PC-3 (cell line): ENCODE data around the gene LILRB2. TPM values are rescaled to one million over a fixed set of nuclear protein-coding genes. Genes with fewer than 3 reads are reported as not detected.

Experiments
- ATAC-seq: fragments of 200-7000 bp; cut with Tn5 transposase; 2 replicates; pipeline ENCODE4 v1.9.1; 2020; ENCODE audit warnings: mild to moderate bottlenecking, moderate library complexity
- BruUV-seq: library from RNA; stranded (reverse); fragments of 400-500 nt; replicated peaks from 2 replicates; lab custom pipeline; 2021; lab: Mats Ljungman, UMichigan
- CTCF ChIA-PET: fragments of 300-600 bp; sonication (Branson Sonifier 250); formaldehyde crosslinking; loops from one replicate; lab custom pipeline; 2022; ENCODE audit warnings: antibody characterized with exemption; lab: Charles Lee
- POLR2A ChIA-PET: fragments of 300-600 bp; sonication (Branson Sonifier 250); formaldehyde crosslinking; loops from one replicate; lab custom pipeline; 2022; ENCODE audit warnings: antibody characterized with exemption; ENCODE audit not compliant: unreplicated experiment; lab: Charles Lee
- DNase-seq: peaks from one replicate; pipeline ENCODE4 v3.0.0-alpha.2; 2015
- H2AFZ ChIP-seq: fragments of 300-600 bp; sonication (generic); 2 replicates; pipeline ENCODE4 v1.6.0; 2016; ENCODE audit warnings: antibody characterized with exemption, low read length
- H3F3A ChIP-seq: fragments of 300-600 bp; sonication (generic); one replicate; pipeline ENCODE4 v1.6.0; 2017; ENCODE audit warnings: antibody characterized with exemption, low read length, control low read depth, mild to moderate bottlenecking; ENCODE audit not compliant: unreplicated experiment
- H3K27ac ChIP-seq: fragments of 300-600 bp; sonication (generic); 2 replicates; pipeline ENCODE4 v1.5.1; 2016; ENCODE audit warnings: mild to moderate bottlenecking, low read length
- H3K27me3 ChIP-seq: fragments of 300-600 bp; sonication (generic); 2 replicates; pipeline ENCODE4 v1.6.1; 2016; ENCODE audit warnings: low read length, mixed read lengths
- H3K36me3 ChIP-seq: fragments of 300-600 bp; sonication (generic); 2 replicates; pipeline ENCODE4 v1.6.1; 2016; ENCODE audit warnings: low read depth, mixed run types, low read length, mixed read lengths
- H3K4me1 ChIP-seq: fragments of 300-600 bp; sonication (generic); 2 replicates; pipeline ENCODE4 v1.5.1; 2016; ENCODE audit warnings: low read length; ENCODE audit not compliant: insufficient read depth
- H3K4me2 ChIP-seq: fragments of 300-600 bp; sonication (generic); 2 replicates; pipeline ENCODE4 v1.6.0; 2016; ENCODE audit warnings: low read length
- H3K4me3 ChIP-seq: fragments of 300-600 bp; sonication (generic); 2 replicates; pipeline ENCODE4 v1.5.1; 2016; ENCODE audit warnings: mild to moderate bottlenecking, low read length, mixed read lengths
- H3K79me2 ChIP-seq: fragments of 300-600 bp; sonication (generic); 2 replicates; pipeline ENCODE4 v1.6.1; 2017; ENCODE audit warnings: low read length, mixed read lengths
- H3K9ac ChIP-seq: fragments of 300-600 bp; sonication (generic); 2 replicates; pipeline ENCODE4 v1.6.0; 2016; ENCODE audit warnings: mild to moderate bottlenecking, low read length
- H3K9me2 ChIP-seq: fragments of 300-600 bp; sonication (generic); replicated peaks from 2 replicates; pipeline ENCODE4 v1.6.1; 2016; ENCODE audit warnings: mixed run types, low read length, mixed read lengths
- H3K9me3 ChIP-seq: fragments of 300-600 bp; sonication (generic); 2 replicates; pipeline ENCODE4 v1.6.1; 2016; ENCODE audit warnings: low read length, mixed read lengths
- H4K20me1 ChIP-seq: fragments of 300-600 bp; sonication (generic); 2 replicates; pipeline ENCODE4 v1.6.1; 2016; ENCODE audit warnings: low read length, mixed read lengths
- CTCF ChIP-seq: fragments of 300-600 bp; sonication (generic); conservative IDR thresholded peaks from 2 replicates; pipeline ENCODE4 v1.5.1; 2017; ENCODE audit warnings: antibody characterized with exemption, low read depth, mild to moderate bottlenecking, low read length
- EZH2 ChIP-seq: fragments of 300-600 bp; sonication (generic); IDR thresholded peaks from one replicate; pipeline ENCODE4 v1.6.1; 2017; ENCODE audit warnings: antibody characterized with exemption, mild to moderate bottlenecking, low read length; ENCODE audit not compliant: unreplicated experiment
- EZH2phosphoT487 ChIP-seq: fragments of 300-600 bp; sonication (generic); IDR thresholded peaks from 2 replicates; pipeline ENCODE4 v1.6.1; 2018; ENCODE audit warnings: mild to moderate bottlenecking, antibody characterized with exemption, low read length, borderline replicate concordance
- intact Hi-C: fragments of 100-400 bp; cut with micrococcal nuclease; formaldehyde crosslinking; loops from 2 replicates; pipeline ENCODE4 v1.9.0; 2023
- total RNA-seq: library from RNA; depleted of rRNA; stranded (reverse); fragments of >200 nt; gene quantifications from 2 replicates; pipeline ENCODE4 v1.2.3, GENCODE V29; 2014

The LILRB2 gene
- total RNA-seq, 1 experiment from 2014 or later = not detected

- H3K36me3 ChIP-seq = no peaks in the 10 kb centered on the region
- H2AFZ ChIP-seq = no peak overlapping the region
- H3K9ac ChIP-seq = no peak overlapping the region
- H3K9me2 ChIP-seq = no peaks in the 10 kb centered on the region
- no peak overlapping the region for H3K4me2 ChIP-seq
- BruUV-seq = no TSS peak
- H3K4me3 ChIP-seq = no peak overlapping the region
- CTCF ChIA-PET = no interaction called here
- POLR2A ChIA-PET = no interaction called here
- H3K27ac ChIP-seq = no peak overlapping the region
- no peaks in the 10 kb centered on the region for H3K79me2 ChIP-seq
- no peaks in the 10 kb centered on the region for H3K9me3 ChIP-seq
- DNase-seq (no peak), ATAC-seq (no peak)
- intact Hi-C loops = no loop called here
- H3K27me3 ChIP-seq = peaks cover 82% of the 10 kb centered on the region
- H3F3A ChIP-seq = no peaks in the 10 kb centered on the region
- no peaks in the 10 kb centered on the region for H4K20me1 ChIP-seq
- no peaks in the 10 kb centered on the region for H3K4me1 ChIP-seq
- no peak for TF ChIP-seq EZH2phosphoT487
- no peak for TF ChIP-seq EZH2
- TF ChIP-seq CTCF = no peak
Measured at GRCh38 chr19:54312011-54312410, 31.1 kb upstream of the LILRB2 start.

GRCh38 chr19:54311486-54311885, 30.6 kb upstream of the LILRB2 start:
- Histone ChIP-seq H3K4me3 (no peak overlapping the region), H3K4me2 (no peak overlapping the region), H3K79me2 (no peaks in the 10 kb centered on the region), H3K9me2 (no peaks in the 10 kb centered on the region), H3K27ac (no peak overlapping the region), H3K36me3 (no peaks in the 10 kb centered on the region), H3K9me3 (no peaks in the 10 kb centered on the region), H2AFZ (no peak overlapping the region), H3K27me3 (peaks cover 81% of the 10 kb centered on the region), H4K20me1 (no peaks in the 10 kb centered on the region), H3K9ac (no peak overlapping the region), H3K4me1 (no peaks in the 10 kb centered on the region), H3F3A (no peaks in the 10 kb centered on the region)
- no peak for DNase-seq
- POLR2A ChIA-PET = no interaction called here
- ATAC-seq = no peak
- no peak for TF ChIP-seq EZH2
- no peak for TF ChIP-seq EZH2phosphoT487
- no peak for TF ChIP-seq CTCF
- no TSS peak for BruUV-seq
- intact Hi-C loops = no loop called here
- CTCF ChIA-PET = no interaction called here

GRCh38 chr19:54310543-54310942, 29.6 kb upstream of the LILRB2 start:
- BruUV-seq = no TSS peak

More at GRCh38 chr19:54310543-54310942, 29.6 kb upstream of the LILRB2 start:
- Histone ChIP-seq H3K4me2 (no peak overlapping the region), H3K27ac (no peak overlapping the region), H3K4me1 (no peaks in the 10 kb centered on the region), H3K9me2 (no peaks in the 10 kb centered on the region), H3K36me3 (no peaks in the 10 kb centered on the region), H3K4me3 (no peak overlapping the region), H3K27me3 (peaks cover 78% of the 10 kb centered on the region), H4K20me1 (no peaks in the 10 kb centered on the region), H3K9me3 (no peaks in the 10 kb centered on the region), H3F3A (no peaks in the 10 kb centered on the region), H3K79me2 (no peaks in the 10 kb centered on the region), H2AFZ (no peak overlapping the region), H3K9ac (no peak overlapping the region)
- intact Hi-C loops = no loop called here
- CTCF ChIA-PET = no interaction called here
- POLR2A ChIA-PET = no interaction called here
- ATAC-seq (no peak), DNase-seq (no peak)
- no peak for TF ChIP-seq EZH2phosphoT487
- no peak for TF ChIP-seq CTCF
- no peak for TF ChIP-seq EZH2
